ENCODE results near the gene PRIM1. TPM values are rescaled to one million over a fixed set of nuclear protein-coding genes. Genes with fewer than 3 reads are reported as not detected.
"Not testable (repeated sequence)": the region's sequence is repeated elsewhere in the genome, so short reads cannot be mapped to it uniquely, and the experiment has no call there.

Gene PRIM1
- total RNA-seq = 15.1 and 16.8 TPM in 2 replicates

- Mint-ChIP-seq H3K27ac (peak within 1 kb of the TSS; percentile 94), H3K4me3 (peak within 1 kb of the TSS; percentile 96), H3K4me1 (peaks cover 43% of the 10 kb centered on the region), H3K36me3 (ENCODE audit: low read depth) (peaks cover 9% of the 10 kb centered on the region), H3K9me3 (no peaks in the 10 kb centered on the region), H3K27me3 (no peaks in the 10 kb centered on the region)
- intact Hi-C loops (cut with micrococcal nuclease) = loop anchor here (1.0 to 2.0 kb wide), 5 partner anchors 27 to 336 kb away; partner anchors contain the start of genes BAZ2A, NACA and PTGES3
- TF ChIP-seq CTCF (IDR thresholded peaks at IDR 0.05) = no peak
- ChIA-PET CTCF (interaction anchor here (0.5 to 2.3 kb wide), 4 partner anchors 179 to 360 kb away, joined by 3 to 7 read pairs (median 4); partner anchors contain the start of gene STAT6), POLR2A (interaction anchor here (0.6 to 1.9 kb wide), 17 partner anchors 12 to 848 kb away, joined by 3 to 17 read pairs (median 6); partner anchors contain the start of genes NACA, PTGES3 and STAT6)
- ATAC-seq (ENCODE audit: low read depth) = peak; percentile 83
- DNase-seq = peak; percentile 81
These were observed at the start of gene PRIM1 for GRCh38 chr12:56751712-56752598. TSS of gene PRIM1 (minus strand) at chr12:56752323. CDS start at chr12:56752298, 25 bp downstream.

GRCh38 chr12:56800221-56800620 lies 48.1 kb upstream of the PRIM1 start:
- H3K4me3 Mint-ChIP-seq = no peak overlapping the region
- no peak for ATAC-seq (ENCODE audit: low read depth)
- no peaks in the 10 kb centered on the region for H3K9me3 Mint-ChIP-seq
- no peak for DNase-seq
- H3K27ac Mint-ChIP-seq = no peak overlapping the region
- intact Hi-C loops (cut with micrococcal nuclease) = no loop called here
- H3K36me3 Mint-ChIP-seq (ENCODE audit: low read depth) = no peaks in the 10 kb centered on the region
- H3K27me3 Mint-ChIP-seq = no peaks in the 10 kb centered on the region
- TF ChIP-seq CTCF (IDR thresholded peaks at IDR 0.05) = no peak
- H3K4me1 Mint-ChIP-seq = no peaks in the 10 kb centered on the region
- POLR2A ChIA-PET = no interaction called here
- CTCF ChIA-PET = interaction anchor here (0.6 kb wide), 1 partner anchor 33 kb away, joined by 3 read pairs; no protein-coding TSS in a partner anchor

GRCh38 chr12:56799345-56799744 lies 47.2 kb upstream of the PRIM1 start:
- H3K4me1 Mint-ChIP-seq; POLR2A ChIA-PET; H3K27ac Mint-ChIP-seq; H3K9me3 Mint-ChIP-seq; H3K27me3 Mint-ChIP-seq; intact Hi-C loops (cut with micrococcal nuclease); ATAC-seq (ENCODE audit: low read depth); CTCF ChIA-PET; H3K36me3 Mint-ChIP-seq (ENCODE audit: low read depth); H3K4me3 Mint-ChIP-seq; DNase-seq: not testable (repeated sequence)

GRCh38 chr12:56795791-56796190 lies 43.7 kb upstream of the PRIM1 start:
- CTCF ChIA-PET; H3K4me3 Mint-ChIP-seq; ATAC-seq (ENCODE audit: low read depth); DNase-seq; H3K4me1 Mint-ChIP-seq; H3K27me3 Mint-ChIP-seq; H3K36me3 Mint-ChIP-seq (ENCODE audit: low read depth); intact Hi-C loops (cut with micrococcal nuclease); H3K9me3 Mint-ChIP-seq; H3K27ac Mint-ChIP-seq; POLR2A ChIA-PET: not testable (repeated sequence)

GRCh38 chr12:56795046-56795562 lies 43.0 kb upstream of the PRIM1 start:
- H3K4me3 Mint-ChIP-seq; H3K27ac Mint-ChIP-seq; intact Hi-C loops (cut with micrococcal nuclease); POLR2A ChIA-PET; H3K9me3 Mint-ChIP-seq; ATAC-seq (ENCODE audit: low read depth); H3K27me3 Mint-ChIP-seq; H3K36me3 Mint-ChIP-seq (ENCODE audit: low read depth); H3K4me1 Mint-ChIP-seq; CTCF ChIA-PET; DNase-seq: not testable (repeated sequence)

- intact Hi-C loops (cut with micrococcal nuclease); DNase-seq; H3K4me1 Mint-ChIP-seq; H3K27ac Mint-ChIP-seq; POLR2A ChIA-PET; CTCF ChIA-PET; H3K9me3 Mint-ChIP-seq; H3K36me3 Mint-ChIP-seq (ENCODE audit: low read depth); H3K4me3 Mint-ChIP-seq; H3K27me3 Mint-ChIP-seq; ATAC-seq (ENCODE audit: low read depth): not testable (repeated sequence)
These were observed 41.0 kb upstream of the PRIM1 start for GRCh38 chr12:56793124-56793523.

- ATAC-seq (ENCODE audit: low read depth) (no peak), DNase-seq (no peak)
- intact Hi-C loops (cut with micrococcal nuclease) = no loop called here
- Mint-ChIP-seq H3K4me1 (no peaks in the 10 kb centered on the region), H3K36me3 (ENCODE audit: low read depth) (no peaks in the 10 kb centered on the region), H3K27me3 (peaks cover 2% of the 10 kb centered on the region), H3K9me3 (no peaks in the 10 kb centered on the region), H3K27ac (no peak overlapping the region), H3K4me3 (no peak overlapping the region)
- ChIA-PET POLR2A (no interaction called here), CTCF (no interaction called here)
- no peak for TF ChIP-seq CTCF (IDR thresholded peaks at IDR 0.05)
These were observed 40.6 kb upstream of the PRIM1 start for GRCh38 chr12:56792678-56793077.

GRCh38 chr12:56789429-56789828 lies 37.3 kb upstream of the PRIM1 start:
- H3K4me3 Mint-ChIP-seq; DNase-seq; H3K27me3 Mint-ChIP-seq; POLR2A ChIA-PET; H3K4me1 Mint-ChIP-seq; intact Hi-C loops (cut with micrococcal nuclease); CTCF ChIA-PET; H3K36me3 Mint-ChIP-seq (ENCODE audit: low read depth); H3K9me3 Mint-ChIP-seq; ATAC-seq (ENCODE audit: low read depth); H3K27ac Mint-ChIP-seq: not testable (repeated sequence)
